H4 (cell line): Measurements from ENCODE around the gene SYNE1. TPM values are rescaled to one million over a fixed set of nuclear protein-coding genes. Genes with fewer than 3 reads are reported as not detected.
A peak's percentile ranks its signal among the peaks of the same experiment; 100 is the strongest.

ENCODE experiments used
- DNase-seq: peaks from one replicate; pipeline ENCODE4 v3.0.0-alpha.2; 2015; ENCODE audit warnings: low spot score
- total RNA-seq: library from RNA; depleted of rRNA; stranded (reverse); fragments of >200 nt; shearing (Covaris generic); gene quantifications from 2 replicates; pipeline ENCODE4 v1.2.3, GENCODE V29; 2014

The SYNE1 gene
- total RNA-seq, 1 experiment from 2014 or later = 14.3 TPM

GRCh38 chr6:152236370-152237097 lies 400.6 kb downstream of the SYNE1 start:
- DNase-seq = no peak

GRCh38 chr6:152233547-152234320 lies 403.4 kb downstream of the SYNE1 start:
- DNase-seq = no peak

- no peak for DNase-seq
Observed at GRCh38 chr6:152232501-152233151, 404.5 kb downstream of the SYNE1 start.

GRCh38 chr6:152229330-152229729 lies 407.8 kb downstream of the SYNE1 start:
- DNase-seq = no peak

GRCh38 chr6:152226119-152226518 lies 411.0 kb downstream of the SYNE1 start:
- DNase-seq = no peak

GRCh38 chr6:152225241-152225934 lies 411.8 kb downstream of the SYNE1 start:
- DNase-seq = no peak

- DNase-seq = no peak
Observed at GRCh38 chr6:152223636-152224035, 413.5 kb downstream of the SYNE1 start.

GRCh38 chr6:152221806-152222628 lies 415.1 kb downstream of the SYNE1 start:
- no peak for DNase-seq

- no peak for DNase-seq
Observed at GRCh38 chr6:152220786-152221185, 416.4 kb downstream of the SYNE1 start.

GRCh38 chr6:152218887-152219286 lies 418.3 kb downstream of the SYNE1 start:
- DNase-seq = no peak

- DNase-seq = no peak
Observed at GRCh38 chr6:152212437-152212836, 424.7 kb downstream of the SYNE1 start.

GRCh38 chr6:152209211-152209610 lies 428.0 kb downstream of the SYNE1 start:
- DNase-seq = no peak

GRCh38 chr6:152207915-152208714 lies 429.0 kb downstream of the SYNE1 start:
- DNase-seq = no peak

- peak; percentile 15 for DNase-seq
Observed at GRCh38 chr6:152206072-152206818, 430.9 kb downstream of the SYNE1 start.

- DNase-seq = no peak
Observed at GRCh38 chr6:152204591-152204990, 432.6 kb downstream of the SYNE1 start.

- no peak for DNase-seq
Observed at GRCh38 chr6:152201120-152201519, 436.0 kb downstream of the SYNE1 start.

GRCh38 chr6:152195896-152196295 lies 441.3 kb downstream of the SYNE1 start:
- DNase-seq = no peak

GRCh38 chr6:152189736-152190135 lies 447.4 kb downstream of the SYNE1 start:
- no peak for DNase-seq

GRCh38 chr6:152188011-152188410 lies 449.2 kb downstream of the SYNE1 start:
- DNase-seq = no peak

- no peak for DNase-seq
Observed at GRCh38 chr6:152186840-152187239, 450.3 kb downstream of the SYNE1 start.
